Measurements from ENCODE around the gene RAD51B. TPM values are rescaled to one million over a fixed set of nuclear protein-coding genes. Genes with fewer than 3 reads are reported as not detected.
"Not testable (repeated sequence)": the region's sequence is repeated elsewhere in the genome, so short reads cannot be mapped to it uniquely, and the experiment has no call there.

The RAD51B gene
- total RNA-seq, 2 experiments from 2014 or later: 43.6 to 50.7 TPM

GRCh38 chr14:67815573-67816225 is 3.9 kb upstream of the RAD51B start:
- no peak for ATAC-seq (ENCODE audit: low read depth)
- Mint-ChIP-seq H3K9me3 (no peaks in the 10 kb centered on the region), H3K27me3 (no peaks in the 10 kb centered on the region), H3K27ac (peak overlapping the region; percentile 93), H3K4me3 (peak overlapping the region; percentile 93), H3K36me3 (peaks cover 3% of the 10 kb centered on the region), H3K4me1 (peaks cover 27% of the 10 kb centered on the region)
- POLR2A ChIA-PET: no interaction called here
- DNase-seq: no peak

- H3K4me1 Mint-ChIP-seq: peaks cover 32% of the 10 kb centered on the region
- POLR2A ChIA-PET: interaction anchor here (0.6 to 0.8 kb wide), 2 partner anchors 260 to 366 kb away, joined by 3 read pairs; no protein-coding TSS in a partner anchor
- DNase-seq (peak; percentile 82), ATAC-seq (ENCODE audit: low read depth) (peak; percentile 94)
- H3K27me3 Mint-ChIP-seq: no peaks in the 10 kb centered on the region
- H3K27ac Mint-ChIP-seq: peak within 1 kb of the TSS; percentile 93
- H3K9me3 Mint-ChIP-seq: no peaks in the 10 kb centered on the region
- no peaks in the 10 kb centered on the region for H3K36me3 Mint-ChIP-seq
- peak within 1 kb of the TSS; percentile 93 for H3K4me3 Mint-ChIP-seq
Observed at GRCh38 chr14:67816326-67817002, 3.1 kb upstream of the RAD51B start, which contains the start of gene ZFYVE26. Gene ZFYVE26 (minus strand): TSS chr14:67816590. CDS start chr14:67815963, 627 bp downstream.

- DNase-seq (no peak), ATAC-seq (ENCODE audit: low read depth) (no peak)
- Mint-ChIP-seq H3K36me3 (no peaks in the 10 kb centered on the region), H3K27me3 (no peaks in the 10 kb centered on the region), H3K4me1 (peaks cover 34% of the 10 kb centered on the region), H3K9me3 (no peaks in the 10 kb centered on the region), H3K4me3 (peak overlapping the region; percentile 95), H3K27ac (no peak overlapping the region)
- POLR2A ChIA-PET: interaction anchor here (0.7 to 0.8 kb wide), 3 partner anchors 18 to 868 kb away, joined by 3 to 4 read pairs (median 4); no protein-coding TSS in a partner anchor
Observed at GRCh38 chr14:67817750-67818438, 1.7 kb upstream of the RAD51B start.

GRCh38 chr14:67818476-67818875 is 1.1 kb upstream of the RAD51B start:
- H3K9me3 Mint-ChIP-seq; ATAC-seq (ENCODE audit: low read depth); DNase-seq; POLR2A ChIA-PET; H3K36me3 Mint-ChIP-seq; H3K27ac Mint-ChIP-seq; H3K27me3 Mint-ChIP-seq: not testable (repeated sequence)
- H3K4me1 Mint-ChIP-seq: peaks cover 34% of the 10 kb centered on the region
- H3K4me3 Mint-ChIP-seq: peak overlapping the region; percentile 95

- peaks cover 21% of the 10 kb centered on the region for H3K4me1 Mint-ChIP-seq
- H3K27ac Mint-ChIP-seq: peak overlapping the region; percentile 90
- DNase-seq (no peak), ATAC-seq (ENCODE audit: low read depth) (no peak)
- POLR2A ChIA-PET: interaction anchor here (1.2 to 1.3 kb wide), 2 partner anchors 125 to 996 kb away, joined by 3 to 4 read pairs; partner anchors contain the start of gene RDH11
- no peaks in the 10 kb centered on the region for H3K9me3 Mint-ChIP-seq
- H3K36me3 Mint-ChIP-seq: no peaks in the 10 kb centered on the region
- H3K4me3 Mint-ChIP-seq: peak overlapping the region; percentile 95
- no peaks in the 10 kb centered on the region for H3K27me3 Mint-ChIP-seq
Observed at GRCh38 chr14:67820428-67820971, 921 bp downstream of the RAD51B start.

- Mint-ChIP-seq H3K4me3 (peak overlapping the region; percentile 95), H3K4me1 (peaks cover 17% of the 10 kb centered on the region), H3K27me3 (no peaks in the 10 kb centered on the region), H3K27ac (no peak overlapping the region), H3K36me3 (no peaks in the 10 kb centered on the region), H3K9me3 (no peaks in the 10 kb centered on the region)
- no peak for DNase-seq
- POLR2A ChIA-PET: no interaction called here
- no peak for ATAC-seq (ENCODE audit: low read depth)
Observed at GRCh38 chr14:67821121-67821520, 1.5 kb downstream of the RAD51B start.

- POLR2A ChIA-PET: no interaction called here
- peaks cover 27% of the 10 kb centered on the region for H3K36me3 Mint-ChIP-seq
- H3K27me3 Mint-ChIP-seq: no peaks in the 10 kb centered on the region
- H3K27ac Mint-ChIP-seq: no peak overlapping the region
- H3K9me3 Mint-ChIP-seq: no peaks in the 10 kb centered on the region
- DNase-seq: no peak
- no peak overlapping the region for H3K4me3 Mint-ChIP-seq
- no peak for ATAC-seq (ENCODE audit: low read depth)
- H3K4me1 Mint-ChIP-seq: no peaks in the 10 kb centered on the region
Observed at GRCh38 chr14:67831113-67831512, 11.5 kb downstream of the RAD51B start.

GRCh38 chr14:67833403-67833802 is 13.8 kb downstream of the RAD51B start:
- Mint-ChIP-seq H3K27ac (no peak overlapping the region), H3K4me1 (peaks cover 1% of the 10 kb centered on the region), H3K4me3 (no peak overlapping the region), H3K9me3 (no peaks in the 10 kb centered on the region), H3K27me3 (no peaks in the 10 kb centered on the region), H3K36me3 (peaks cover 16% of the 10 kb centered on the region)
- DNase-seq (no peak), ATAC-seq (ENCODE audit: low read depth) (no peak)
- POLR2A ChIA-PET: no interaction called here

- Mint-ChIP-seq H3K27me3 (no peaks in the 10 kb centered on the region), H3K4me1 (peaks cover 1% of the 10 kb centered on the region), H3K4me3 (no peak overlapping the region), H3K9me3 (no peaks in the 10 kb centered on the region), H3K27ac (no peak overlapping the region), H3K36me3 (peaks cover 7% of the 10 kb centered on the region)
- POLR2A ChIA-PET: interaction anchor here (0.8 kb wide), 1 partner anchor 18 kb away, joined by 3 read pairs; no protein-coding TSS in a partner anchor
- DNase-seq (no peak), ATAC-seq (ENCODE audit: low read depth) (no peak)
Observed at GRCh38 chr14:67835596-67835995, 16.0 kb downstream of the RAD51B start.

- Mint-ChIP-seq H3K9me3 (no peaks in the 10 kb centered on the region), H3K36me3 (peaks cover 10% of the 10 kb centered on the region), H3K27ac (no peak overlapping the region), H3K27me3 (no peaks in the 10 kb centered on the region), H3K4me1 (peaks cover 1% of the 10 kb centered on the region), H3K4me3 (no peak overlapping the region)
- DNase-seq (no peak), ATAC-seq (ENCODE audit: low read depth) (no peak)
- POLR2A ChIA-PET: no interaction called here
Observed at GRCh38 chr14:67837011-67837624, 17.5 kb downstream of the RAD51B start.

GRCh38 chr14:67846029-67846610 is 26.5 kb downstream of the RAD51B start:
- POLR2A ChIA-PET: no interaction called here
- Mint-ChIP-seq H3K27ac (no peak overlapping the region), H3K36me3 (peaks cover 34% of the 10 kb centered on the region), H3K9me3 (peaks cover 11% of the 10 kb centered on the region), H3K4me1 (peaks cover 5% of the 10 kb centered on the region), H3K4me3 (no peak overlapping the region), H3K27me3 (no peaks in the 10 kb centered on the region)
- DNase-seq (no peak), ATAC-seq (ENCODE audit: low read depth) (no peak)

- Mint-ChIP-seq H3K36me3 (peaks cover 28% of the 10 kb centered on the region), H3K27ac (no peak overlapping the region), H3K27me3 (no peaks in the 10 kb centered on the region), H3K9me3 (peaks cover 11% of the 10 kb centered on the region), H3K4me3 (no peak overlapping the region), H3K4me1 (no peaks in the 10 kb centered on the region)
- ATAC-seq (ENCODE audit: low read depth) (no peak), DNase-seq (no peak)
- POLR2A ChIA-PET: no interaction called here
Observed at GRCh38 chr14:67850066-67850830, 30.7 kb downstream of the RAD51B start.
